GM19463 (cell line): ENCODE results near the gene LBHD2.
A peak's percentile ranks its signal among the peaks of the same experiment; 100 is the strongest.

Source experiments
- ATAC-seq: cut with Tn5 transposase; IDR thresholded peaks from one replicate; pipeline ENCODE4 v1.9.1; 2021; ENCODE audit warnings: mild to moderate bottlenecking, moderate library complexity; ENCODE audit not compliant: unreplicated experiment

Gene LBHD2

GRCh38 chr14:103089386-103090335 lies 5.7 kb downstream of the LBHD2 start:
- no peak for ATAC-seq

DNA sequence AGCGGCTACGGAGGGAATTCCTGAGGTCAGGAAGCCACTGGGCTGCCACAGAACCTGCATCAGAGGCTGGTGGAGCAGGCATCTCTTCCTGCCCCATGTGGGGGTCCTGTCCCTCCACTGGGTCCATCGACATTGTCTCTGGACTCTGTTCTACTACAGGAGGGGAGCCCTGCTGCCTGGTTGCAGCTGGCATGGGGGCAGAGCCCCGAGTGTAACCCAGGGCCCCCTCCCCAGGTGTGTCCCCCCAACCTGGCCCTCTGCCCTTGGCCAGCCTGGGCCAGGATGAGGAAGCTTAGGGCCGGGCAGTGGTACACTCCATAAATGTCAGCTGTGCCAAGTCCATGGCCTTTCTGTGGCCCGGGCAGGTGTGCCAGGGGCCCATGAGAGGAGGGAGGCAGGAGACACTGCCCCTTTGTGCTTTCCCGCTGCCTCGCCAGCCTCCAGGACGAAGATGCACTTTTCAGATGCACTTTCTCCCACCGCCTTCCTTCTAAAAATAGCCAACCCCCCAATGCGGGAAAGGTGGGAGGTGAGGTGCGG lies 6.5 kb downstream of the LBHD2 start:
- ATAC-seq = no peak

- ATAC-seq = peak; percentile 74
These were observed 7.3 kb downstream of the LBHD2 start for GRCh38 chr14:103091041-103091882.

DNA sequence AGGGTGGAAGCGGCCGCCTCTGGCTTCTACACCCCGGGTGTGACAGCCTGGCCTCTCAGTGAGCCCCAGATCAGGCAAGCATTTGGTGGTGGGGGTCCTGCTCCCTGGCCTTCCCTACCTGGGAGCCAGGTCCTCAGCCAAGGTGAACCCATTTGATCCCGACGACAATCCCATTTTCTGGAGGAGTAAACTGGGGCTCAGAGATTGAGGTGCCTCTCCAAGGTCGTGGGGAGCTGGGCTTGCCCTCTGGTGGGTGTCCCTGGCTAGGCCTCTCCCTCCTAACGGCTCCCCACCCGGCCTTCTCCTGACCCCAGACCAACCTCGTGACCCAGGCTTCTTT lies 7.8 kb downstream of the LBHD2 start:
- no peak for ATAC-seq

DNA sequence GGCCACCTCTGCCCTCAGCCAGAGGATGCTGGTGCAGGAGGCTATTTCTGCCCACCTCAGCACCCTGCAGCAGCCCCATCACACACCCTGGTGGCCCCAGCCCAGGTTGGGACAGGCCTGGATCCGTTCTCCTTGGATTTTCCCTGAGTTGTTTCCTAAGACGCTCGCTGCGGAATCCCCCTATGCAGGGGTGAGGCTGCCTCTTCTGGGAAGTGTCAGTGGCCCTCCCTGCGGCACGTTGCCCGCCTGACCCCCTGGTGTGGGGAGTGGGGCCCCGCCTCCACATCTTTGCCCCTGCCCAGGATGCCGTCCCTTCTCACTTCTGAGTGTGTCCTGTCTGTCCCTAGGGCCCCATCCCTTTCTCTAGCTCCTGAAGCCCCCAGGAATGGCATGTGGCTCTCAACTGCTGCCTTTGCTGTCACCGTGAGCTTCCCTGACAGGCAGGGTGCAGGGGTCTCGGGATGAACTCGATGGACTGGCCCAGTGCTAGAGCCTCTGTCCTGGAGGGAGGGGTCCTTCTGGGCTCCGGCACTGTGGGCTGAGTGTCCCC lies 9.9 kb downstream of the LBHD2 start:
- ATAC-seq = no peak

- no peak for ATAC-seq
These were observed 10.6 kb downstream of the LBHD2 start, which contains the start of gene EXOC3L4 for GRCh38 chr14:103094406-103095209. EXOC3L4 (plus strand) TSS chr14:103094725; CDS start chr14:103100220, 5,495 bp downstream.

GRCh38 chr14:103095210-103095778 lies 11.3 kb downstream of the LBHD2 start:
- ATAC-seq = no peak

GRCh38 chr14:103096387-103096786 lies 12.4 kb downstream of the LBHD2 start:
- no peak for ATAC-seq

DNA sequence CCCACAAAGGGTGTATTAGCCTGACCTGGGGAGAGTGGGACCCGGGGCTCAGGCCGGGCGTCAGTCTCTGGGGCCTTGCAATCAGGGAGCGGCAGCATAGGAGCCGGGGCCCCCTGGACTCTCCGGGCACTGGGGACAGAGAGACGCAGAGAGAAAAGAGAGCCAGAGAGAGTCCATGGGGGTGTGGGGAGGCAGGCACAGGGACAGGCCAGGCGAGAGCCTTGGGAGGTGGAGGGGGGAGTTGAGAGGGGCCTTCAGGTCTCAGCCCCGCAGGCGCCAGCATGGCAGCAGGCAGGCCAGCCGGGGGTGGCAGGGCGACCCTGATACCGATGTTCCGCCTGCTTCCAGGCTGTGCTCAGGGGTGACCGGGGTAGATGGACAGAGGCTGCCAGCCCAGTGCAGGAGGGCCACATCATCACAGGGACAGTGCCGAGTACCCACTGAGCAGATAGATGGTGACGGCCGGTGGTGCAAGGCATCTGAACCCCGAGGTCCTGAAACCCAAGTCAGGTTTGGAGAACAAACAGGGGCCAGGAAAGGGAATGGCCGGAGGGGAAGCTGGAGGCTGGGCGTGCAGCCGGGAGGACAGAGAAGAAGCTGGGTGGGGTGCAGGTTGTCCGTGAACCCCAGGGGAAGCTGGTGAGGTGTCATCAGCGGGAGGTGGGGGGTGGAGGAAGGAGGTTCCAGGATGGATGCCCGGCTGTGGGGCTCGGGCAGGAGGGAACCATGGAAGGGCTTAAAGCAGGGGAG lies 13.4 kb downstream of the LBHD2 start:
- no peak for ATAC-seq

DNA sequence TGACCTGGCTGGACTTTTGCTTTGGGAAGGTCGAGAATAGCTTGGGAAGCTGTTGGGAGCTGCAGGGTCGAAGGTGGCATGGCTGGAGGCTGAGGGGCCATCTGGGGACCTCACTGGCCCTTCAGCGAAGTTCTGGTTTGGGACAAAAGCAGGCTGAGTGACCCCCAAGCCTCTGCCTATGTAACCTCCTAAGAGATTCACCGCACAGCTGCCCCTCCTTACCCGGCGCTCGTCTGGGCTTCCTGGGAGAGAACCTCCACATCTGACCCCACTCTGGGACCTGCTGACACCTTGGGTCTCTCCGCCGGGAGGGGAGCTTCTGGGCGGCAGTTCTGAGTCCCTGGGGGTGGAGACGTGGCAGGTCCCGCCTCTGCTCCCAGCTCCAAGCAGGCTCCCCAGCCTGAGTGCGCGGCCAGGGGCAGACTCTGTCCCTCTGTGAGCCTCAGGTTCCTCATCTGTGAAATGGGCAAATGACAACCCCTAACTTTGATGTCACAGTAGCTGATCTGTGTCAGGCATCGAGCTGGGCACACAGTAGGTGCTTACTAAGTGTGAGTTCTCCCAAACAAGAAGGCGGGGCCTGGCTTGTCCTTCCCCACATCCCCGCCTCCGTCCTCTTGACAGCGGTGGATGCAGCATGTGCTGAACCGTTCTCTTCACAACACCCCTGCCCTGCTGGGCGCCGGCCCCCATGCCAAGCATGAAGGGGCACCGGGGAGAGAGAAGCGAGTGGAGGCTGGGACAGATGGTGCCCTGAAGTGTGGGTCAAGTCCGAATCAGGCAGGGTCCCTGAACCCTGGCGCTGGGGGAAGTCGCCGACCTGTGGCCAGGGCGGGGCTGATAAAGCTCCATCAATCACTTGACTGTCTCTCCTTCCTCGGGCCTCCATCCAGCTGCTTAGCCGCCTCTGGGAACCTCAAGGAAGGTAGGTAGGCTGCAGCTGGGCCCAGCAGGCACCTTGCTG lies 14.3 kb downstream of the LBHD2 start:
- ATAC-seq = no peak

DNA sequence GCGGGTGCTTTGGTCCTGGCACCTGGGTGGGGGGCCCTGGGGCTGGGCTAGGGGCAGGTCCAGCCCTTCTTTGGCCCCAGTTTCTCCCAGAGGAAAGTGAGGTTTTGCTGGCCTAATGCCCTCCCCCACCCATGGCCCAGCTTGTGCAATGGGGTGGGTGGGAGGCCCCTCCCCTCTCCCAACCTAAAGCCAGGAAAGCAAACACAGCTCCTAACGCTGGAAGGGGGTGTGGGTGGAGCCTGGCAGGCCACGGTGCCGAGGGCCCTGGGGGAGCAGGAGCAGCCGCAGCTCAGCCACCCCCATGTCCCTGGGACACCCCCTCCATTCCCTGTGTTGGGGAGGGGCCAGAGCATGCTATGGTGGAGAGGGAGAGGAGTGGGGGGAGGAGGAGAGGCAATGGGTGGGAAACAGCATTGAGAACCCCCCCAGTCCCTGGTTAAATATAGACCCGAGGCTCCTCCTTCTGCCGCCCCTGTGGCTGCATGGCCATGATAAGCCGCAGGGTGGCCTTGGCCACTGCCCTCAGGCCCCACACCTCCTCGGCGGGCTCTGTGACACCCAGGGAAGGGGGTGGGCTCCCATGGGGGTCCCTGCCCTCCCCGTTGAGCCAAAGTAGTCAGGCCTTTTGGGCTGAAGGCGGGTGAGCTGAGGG lies 15.2 kb downstream of the LBHD2 start:
- no peak for ATAC-seq

DNA sequence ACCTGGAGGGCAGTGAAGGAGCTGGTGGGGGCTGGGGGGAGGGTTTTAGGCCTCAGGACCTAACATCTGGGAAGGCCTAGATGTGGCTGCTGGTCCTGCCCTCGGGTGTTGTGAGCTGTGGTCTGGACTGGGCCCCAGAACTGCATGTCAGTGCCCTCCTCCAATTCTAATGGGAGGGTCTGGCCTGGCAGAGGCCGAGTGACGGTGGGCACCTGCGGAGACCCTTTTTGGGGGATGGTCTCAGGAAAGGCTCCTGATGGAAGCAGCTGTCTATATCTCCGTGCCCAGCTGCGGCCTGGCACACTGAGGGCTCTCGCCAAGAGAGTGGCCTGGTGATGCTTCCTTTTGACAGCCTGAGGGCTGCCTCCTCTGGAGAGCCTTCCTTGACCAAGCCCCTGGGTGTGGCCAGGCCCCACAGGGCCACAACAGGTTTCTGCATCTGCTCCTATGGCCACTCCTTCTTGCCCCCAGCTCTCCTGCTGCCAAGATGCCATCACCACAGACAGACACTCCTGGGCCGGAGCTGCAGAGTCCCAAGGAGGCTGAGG lies 15.8 kb downstream of the LBHD2 start:
- ATAC-seq = no peak

DNA sequence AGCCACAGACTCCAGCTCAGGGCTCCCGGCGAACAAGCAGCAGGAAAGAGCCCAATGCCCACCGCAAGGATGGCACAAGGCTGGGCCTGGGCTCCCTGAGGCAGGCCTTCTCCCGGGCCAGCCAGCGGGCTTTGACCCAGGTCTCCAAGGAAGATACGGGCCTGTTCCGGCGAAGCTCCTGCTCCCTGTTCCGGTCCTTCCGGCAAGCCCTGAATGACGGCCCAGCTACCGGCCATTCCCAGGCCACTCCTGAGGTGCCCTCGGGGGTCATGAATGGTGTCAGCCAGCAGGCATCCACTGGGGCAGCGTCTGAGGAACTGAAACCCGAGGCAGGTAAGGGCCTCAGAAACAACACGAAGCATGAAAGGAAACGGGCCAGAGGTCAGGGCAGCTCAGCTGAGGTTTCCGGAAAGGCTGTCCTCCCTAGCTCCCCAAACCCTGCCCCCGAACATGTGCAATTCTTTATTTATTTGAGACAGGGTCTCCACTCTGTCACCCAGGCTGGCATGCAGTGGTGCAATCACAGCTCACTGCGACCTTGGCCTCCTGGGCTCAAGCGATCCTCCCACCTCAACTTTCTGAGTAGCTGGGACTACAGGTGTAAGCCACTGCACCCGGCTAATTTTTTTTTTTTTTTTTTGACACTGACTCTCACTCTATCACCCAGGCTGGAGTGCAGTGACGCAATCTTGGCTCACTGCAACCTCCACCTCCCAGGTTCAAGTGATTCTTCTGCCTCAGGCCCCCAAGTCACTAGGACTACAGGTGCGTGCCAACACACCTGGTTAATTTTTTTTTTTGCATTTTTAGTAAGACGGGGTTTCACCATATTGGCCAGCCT lies 16.5 kb downstream of the LBHD2 start:
- no peak for ATAC-seq

DNA sequence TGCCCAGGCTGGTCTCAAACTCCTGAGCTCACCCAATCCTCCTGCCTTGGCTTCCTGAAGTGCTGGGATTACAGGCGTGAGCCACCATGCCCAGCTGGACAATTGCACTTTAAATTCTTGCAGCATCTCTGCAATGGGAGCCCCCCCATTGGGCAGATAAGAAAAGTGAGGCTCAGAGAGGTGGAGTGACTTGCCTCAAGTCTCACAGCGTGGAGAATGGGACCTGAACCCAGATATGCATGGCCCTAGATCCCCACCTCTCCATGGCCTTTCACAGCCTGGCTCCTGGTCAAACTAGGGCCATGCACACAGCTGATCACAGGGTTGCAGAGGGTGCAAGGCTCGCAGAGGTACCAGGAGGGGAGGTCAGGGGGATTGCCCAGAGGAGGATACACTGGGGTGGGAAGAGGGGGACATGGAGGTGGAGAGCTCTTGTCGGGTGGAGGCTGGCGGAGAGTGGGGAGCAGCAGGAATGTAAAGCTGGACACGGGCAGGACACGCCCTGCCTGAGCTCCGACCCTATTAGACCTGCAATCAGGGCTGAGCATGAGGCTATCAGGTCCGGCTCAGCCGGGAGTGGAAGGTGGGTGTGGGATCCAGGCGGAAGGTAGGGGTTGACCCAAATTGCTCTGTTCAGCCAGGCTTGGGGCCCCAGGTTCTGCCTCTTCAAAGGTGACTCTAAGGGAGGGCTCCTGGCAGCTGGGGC lies 17.4 kb downstream of the LBHD2 start:
- ATAC-seq = no peak

GRCh38 chr14:103101963-103102688 lies 18.1 kb downstream of the LBHD2 start:
- ATAC-seq = no peak
